ENCODE results near the gene FTH1. TPM values are rescaled to one million over a fixed set of nuclear protein-coding genes. Genes with fewer than 3 reads are reported as not detected.

The FTH1 gene
- total and polyA plus RNA-seq, 2 of the 13 experiments (the other 11 are each of a cell fraction or from before 2014, with no cell fraction given) = 607 to 760 TPM

GRCh38 chr11:61972672-61973475 lies 5.4 kb upstream of the FTH1 start (continued):
- TF ChIP-seq, protein P1, sequence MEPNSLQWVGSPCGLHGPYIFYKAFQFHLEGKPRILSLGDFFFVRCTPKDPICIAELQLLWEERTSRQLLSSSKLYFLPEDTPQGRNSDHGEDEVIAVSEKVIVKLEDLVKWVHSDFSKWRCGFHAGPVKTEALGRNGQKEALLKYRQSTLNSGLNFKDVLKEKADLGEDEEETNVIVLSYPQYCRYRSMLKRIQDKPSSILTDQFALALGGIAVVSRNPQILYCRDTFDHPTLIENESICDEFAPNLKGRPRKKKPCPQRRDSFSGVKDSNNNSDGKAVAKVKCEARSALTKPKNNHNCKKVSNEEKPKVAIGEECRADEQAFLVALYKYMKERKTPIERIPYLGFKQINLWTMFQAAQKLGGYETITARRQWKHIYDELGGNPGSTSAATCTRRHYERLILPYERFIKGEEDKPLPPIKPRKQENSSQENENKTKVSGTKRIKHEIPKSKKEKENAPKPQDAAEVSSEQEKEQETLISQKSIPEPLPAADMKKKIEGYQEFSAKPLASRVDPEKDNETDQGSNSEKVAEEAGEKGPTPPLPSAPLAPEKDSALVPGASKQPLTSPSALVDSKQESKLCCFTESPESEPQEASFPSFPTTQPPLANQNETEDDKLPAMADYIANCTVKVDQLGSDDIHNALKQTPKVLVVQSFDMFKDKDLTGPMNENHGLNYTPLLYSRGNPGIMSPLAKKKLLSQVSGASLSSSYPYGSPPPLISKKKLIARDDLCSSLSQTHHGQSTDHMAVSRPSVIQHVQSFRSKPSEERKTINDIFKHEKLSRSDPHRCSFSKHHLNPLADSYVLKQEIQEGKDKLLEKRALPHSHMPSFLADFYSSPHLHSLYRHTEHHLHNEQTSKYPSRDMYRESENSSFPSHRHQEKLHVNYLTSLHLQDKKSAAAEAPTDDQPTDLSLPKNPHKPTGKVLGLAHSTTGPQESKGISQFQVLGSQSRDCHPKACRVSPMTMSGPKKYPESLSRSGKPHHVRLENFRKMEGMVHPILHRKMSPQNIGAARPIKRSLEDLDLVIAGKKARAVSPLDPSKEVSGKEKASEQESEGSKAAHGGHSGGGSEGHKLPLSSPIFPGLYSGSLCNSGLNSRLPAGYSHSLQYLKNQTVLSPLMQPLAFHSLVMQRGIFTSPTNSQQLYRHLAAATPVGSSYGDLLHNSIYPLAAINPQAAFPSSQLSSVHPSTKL (CRISPR knock-in tag; IDR thresholded peaks at IDR 0.05) = peak; percentile 90
- TF ChIP-seq, protein P2, sequence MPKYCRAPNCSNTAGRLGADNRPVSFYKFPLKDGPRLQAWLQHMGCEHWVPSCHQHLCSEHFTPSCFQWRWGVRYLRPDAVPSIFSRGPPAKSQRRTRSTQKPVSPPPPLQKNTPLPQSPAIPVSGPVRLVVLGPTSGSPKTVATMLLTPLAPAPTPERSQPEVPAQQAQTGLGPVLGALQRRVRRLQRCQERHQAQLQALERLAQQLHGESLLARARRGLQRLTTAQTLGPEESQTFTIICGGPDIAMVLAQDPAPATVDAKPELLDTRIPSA (CRISPR knock-in tag; IDR thresholded peaks at IDR 0.05; ENCODE audit: borderline replicate concordance) = no peak
- TF ChIP-seq, protein P3, sequence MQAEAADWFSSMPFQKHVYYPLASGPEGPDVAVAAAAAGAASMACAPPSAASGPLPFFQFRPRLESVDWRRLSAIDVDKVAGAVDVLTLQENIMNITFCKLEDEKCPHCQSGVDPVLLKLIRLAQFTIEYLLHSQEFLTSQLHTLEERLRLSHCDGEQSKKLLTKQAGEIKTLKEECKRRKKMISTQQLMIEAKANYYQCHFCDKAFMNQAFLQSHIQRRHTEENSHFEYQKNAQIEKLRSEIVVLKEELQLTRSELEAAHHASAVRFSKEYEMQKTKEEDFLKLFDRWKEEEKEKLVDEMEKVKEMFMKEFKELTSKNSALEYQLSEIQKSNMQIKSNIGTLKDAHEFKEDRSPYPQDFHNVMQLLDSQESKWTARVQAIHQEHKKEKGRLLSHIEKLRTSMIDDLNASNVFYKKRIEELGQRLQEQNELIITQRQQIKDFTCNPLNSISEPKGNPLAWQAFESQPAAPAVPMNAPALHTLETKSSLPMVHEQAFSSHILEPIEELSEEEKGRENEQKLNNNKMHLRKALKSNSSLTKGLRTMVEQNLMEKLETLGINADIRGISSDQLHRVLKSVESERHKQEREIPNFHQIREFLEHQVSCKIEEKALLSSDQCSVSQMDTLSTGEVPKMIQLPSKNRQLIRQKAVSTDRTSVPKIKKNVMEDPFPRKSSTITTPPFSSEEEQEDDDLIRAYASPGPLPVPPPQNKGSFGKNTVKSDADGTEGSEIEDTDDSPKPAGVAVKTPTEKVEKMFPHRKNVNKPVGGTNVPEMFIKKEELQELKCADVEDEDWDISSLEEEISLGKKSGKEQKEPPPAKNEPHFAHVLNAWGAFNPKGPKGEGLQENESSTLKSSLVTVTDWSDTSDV (CRISPR knock-in tag; IDR thresholded peaks at IDR 0.05) = no peak
- peak; percentile 44; the same call in 1 of the 2 replicates for TF ChIP-seq HOXD1 (CRISPR knock-in tag; IDR thresholded peaks at IDR 0.05)
- no peak for TF ChIP-seq KMT2A (CRISPR knock-in tag; IDR thresholded peaks at IDR 0.05)
- TF ChIP-seq CHD4 (IDR thresholded peaks at IDR 0.05; ENCODE audit: borderline replicate concordance, low read length) = 0 out of 2 replicates have a peak, but pooled peaks have one; percentile 1
- TF ChIP-seq ETV6 (CRISPR knock-in tag; conservative IDR thresholded peaks at IDR 0.05) = no peak
- peak; percentile 64; the same call in 1 of the 2 replicates for TF ChIP-seq ZNF12 (CRISPR knock-in tag; IDR thresholded peaks at IDR 0.05)
- TF ChIP-seq HIVEP1 (CRISPR knock-in tag; IDR thresholded peaks at IDR 0.05) = no peak; the same call in 1 of the 2 replicates
- no peak; the same call in 1 of the 2 replicates for TF ChIP-seq ZNF333 (CRISPR knock-in tag; IDR thresholded peaks at IDR 0.05; ENCODE audit: borderline replicate concordance)
- TF ChIP-seq ZEB1 (IDR thresholded peaks at IDR 0.05; ENCODE audit: insufficient replicate concordance, low read depth) = no peak
- TF ChIP-seq ZFP36L2 (CRISPR knock-in tag; IDR thresholded peaks at IDR 0.05) = no peak
- peak; percentile 63 for TF ChIP-seq SPEN (CRISPR knock-in tag; IDR thresholded peaks at IDR 0.05; ENCODE audit: low read depth)
- peak in 1 of 2 experiments; percentile 79; a peak in 2 of 4 replicates for TF ChIP-seq EP300 (IDR thresholded peaks at IDR 0.05; ENCODE audit: low read depth in 2 of 2, low read length in 2 of 2)
- peak; percentile 78 for TF ChIP-seq EP300 (CRISPR knock-in tag; IDR thresholded peaks at IDR 0.05; ENCODE audit: borderline replicate concordance)
- TF ChIP-seq SYNCRIP (IDR thresholded peaks at IDR 0.05; ENCODE audit: insufficient read depth, low read depth, low read length) = no peak
- no peak for TF ChIP-seq AGO1 (IDR thresholded peaks at IDR 0.05; ENCODE audit: low read depth, low read length, poor library complexity, severe bottlenecking)
- TF ChIP-seq ZNF496 (CRISPR knock-in tag; IDR thresholded peaks at IDR 0.05; ENCODE audit: insufficient replicate concordance) = no peak

All from HepG2 (cell line).